A549 (cell line): Measurements from ENCODE around the gene SIRPA. TPM values are rescaled to one million over a fixed set of nuclear protein-coding genes. Genes with fewer than 3 reads are reported as not detected.

Experiments
- ATAC-seq, 2 experiments: fragments of 200-7000 bp in 1 of 2; fragments of >200 bp in 1 of 2; cut with Nextera tagmentation in 1 of 2; cut with Tn5 transposase in 1 of 2; 3 replicates each; pipeline versions ENCODE4 v1.8.0 to v1.9.1; 2018 to 2020; ENCODE audit warnings: mild to moderate bottlenecking in 1 of 2, moderate library complexity in 1 of 2
- CTCF ChIA-PET: fragments of 300-600 bp; sonication (Branson Sonifier 250); formaldehyde crosslinking; extraction: SDS; loops from one replicate; lab custom pipeline; 2021; ENCODE audit warnings: antibody characterized with exemption, inconsistent platforms; lab: Yijun Ruan, JAX
- POLR2A ChIA-PET: fragments of 350-600 bp; formaldehyde crosslinking; extraction: SDS; loops from one replicate; lab custom pipeline; 2021; ENCODE audit warnings: antibody characterized with exemption, inconsistent platforms; lab: Yijun Ruan, JAX
- DNase-seq, 2 experiments: peaks; one replicate each; pipeline versions ENCODE4 v3.0.0 to v3.0.0-alpha.2; 2011 to 2016; ENCODE audit warnings: low read depth in 1 of 2, low spot score in 1 of 2
- FAIRE-seq: peaks from 2 replicates; lab custom pipeline; 2011; peaks lifted over from hg19 to GRCh38; lab: Jason Lieb, UNC
- H3K27ac ChIP-seq, 2 experiments: fragments of >200 bp; sonication (Bioruptor Twin); formaldehyde crosslinking; 3 replicates each; pipeline ENCODE4 v1.5.1; 2016 to 2017
- H3K4me1 ChIP-seq: fragments of >200 bp; sonication (Bioruptor Twin); formaldehyde crosslinking; 3 replicates; pipeline ENCODE4 v1.6.1; 2016
- H3K4me2 ChIP-seq: fragments of >200 bp; sonication (Bioruptor Twin); formaldehyde crosslinking; 3 replicates; pipeline ENCODE4 v1.6.1; 2016
- H3K4me3 ChIP-seq: fragments of >200 bp; sonication (Bioruptor Twin); formaldehyde crosslinking; 3 replicates; pipeline ENCODE4 v1.5.1; 2016
- H3K9me3 ChIP-seq: fragments of >200 bp; sonication (Bioruptor Twin); formaldehyde crosslinking; 3 replicates; pipeline ENCODE4 v1.6.1; 2016
- CBX2 ChIP-seq: fragments of 200-600 bp; sonication (generic); IDR thresholded peaks from 2 replicates; pipeline ENCODE4 v1.6.1; 2016; ENCODE audit warnings: low read depth, mild to moderate bottlenecking, borderline replicate concordance
- CHD2 ChIP-seq: fragments of 150-350 bp; IDR thresholded peaks from 2 replicates; pipeline ENCODE4 v1.6.1; 2014; ENCODE audit warnings: low read length; ENCODE audit not compliant: partially characterized antibody
- CHD4 ChIP-seq: fragments of 200-600 bp; sonication (generic); IDR thresholded peaks from 2 replicates; pipeline ENCODE4 v1.6.1; 2016; ENCODE audit warnings: antibody characterized with exemption, mild to moderate bottlenecking, borderline replicate concordance
- EHMT2 ChIP-seq: fragments of 200-600 bp; sonication (generic); IDR thresholded peaks from 2 replicates; pipeline ENCODE4 v1.6.1; 2016; ENCODE audit warnings: antibody characterized with exemption, low read depth, mild to moderate bottlenecking, moderate library complexity
- FOSL2 ChIP-seq, 2 experiments: fragments of 450-650 bp in 1 of 2; fragments of >200 bp in 1 of 2; sonication (Bioruptor Twin) in 1 of 2; formaldehyde crosslinking; IDR thresholded peaks; 2 replicates each; pipeline versions ENCODE4 v1.5.0 to v1.6.1; 2016 to 2020; ENCODE audit warnings: mild to moderate bottlenecking in 1 of 2, moderate library complexity in 1 of 2
- FOXS1 ChIP-seq: fragments of 250-450 bp; sonication (Bioruptor Pico); IDR thresholded peaks from 2 replicates; pipeline ENCODE4 v1.5.0; 2020; ENCODE audit warnings: mild to moderate bottlenecking, moderate library complexity
- HEYL ChIP-seq: fragments of 250-450 bp; sonication (Bioruptor Pico); IDR thresholded peaks from 2 replicates; pipeline ENCODE4 v1.8.0; 2021; ENCODE audit warnings: mild to moderate bottlenecking, moderate library complexity
- KDM5A ChIP-seq: fragments of 200-600 bp; sonication (generic); IDR thresholded peaks from 2 replicates; pipeline ENCODE4 v1.6.1; 2016; ENCODE audit warnings: antibody characterized with exemption, mild to moderate bottlenecking
- MAFK ChIP-seq: fragments of 450-650 bp; IDR thresholded peaks from 2 replicates; pipeline ENCODE4 v1.6.1; 2014; ENCODE audit not compliant: partially characterized antibody
- MAZ ChIP-seq: fragments of 150-350 bp; IDR thresholded peaks from 2 replicates; pipeline ENCODE4 v1.6.1; 2014; ENCODE audit warnings: antibody characterized with exemption, low read depth, low read length, borderline replicate concordance
- MYC ChIP-seq: IDR thresholded peaks from 2 replicates; pipeline ENCODE4 v1.6.1; 2012; ENCODE audit warnings: mild to moderate bottlenecking, inconsistent platforms, low read length, improper control_type of control experiment, borderline replicate concordance
- NPAS2 ChIP-seq: fragments of 250-450 bp; sonication (Bioruptor Pico); IDR thresholded peaks from 2 replicates; pipeline ENCODE4 v1.8.0; 2022; ENCODE audit warnings: mild to moderate bottlenecking, moderate library complexity, borderline replicate concordance
- PHF8 ChIP-seq: fragments of 200-600 bp; sonication (generic); IDR thresholded peaks from 2 replicates; pipeline ENCODE4 v1.6.1; 2016; ENCODE audit warnings: low read depth, mild to moderate bottlenecking, antibody characterized with exemption, moderate library complexity, borderline replicate concordance
- RAD21 ChIP-seq, 2 experiments: fragments of >200 bp in 1 of 2; sonication (Bioruptor Twin) in 1 of 2; formaldehyde crosslinking in 1 of 2; IDR thresholded peaks in 1 of 2; conservative IDR thresholded peaks in 1 of 2; 2 replicates in 1 of 2; 3 replicates in 1 of 2; pipeline ENCODE4 v1.6.1; 2012 to 2018; ENCODE audit warnings: inconsistent platforms in 1 of 2
- RARB ChIP-seq: fragments of 250-450 bp; sonication (Bioruptor Pico); IDR thresholded peaks from 2 replicates; pipeline ENCODE4 v1.8.0; 2021; ENCODE audit warnings: mild to moderate bottlenecking, moderate library complexity
- TFCP2L1 ChIP-seq: fragments of 250-450 bp; sonication (Bioruptor Pico); IDR thresholded peaks from 2 replicates; pipeline ENCODE4 v1.5.0; 2021; ENCODE audit warnings: mild to moderate bottlenecking
- TP53 ChIP-seq: fragments of 250-450 bp; sonication (Bioruptor Pico); IDR thresholded peaks from 2 replicates; pipeline ENCODE4 v1.5.0; 2021; ENCODE audit warnings: mild to moderate bottlenecking, moderate library complexity
- ZC3H11A ChIP-seq: fragments of 450-650 bp; IDR thresholded peaks from 2 replicates; pipeline ENCODE4 v1.6.1; 2014; ENCODE audit warnings: antibody characterized with exemption, mild to moderate bottlenecking
- ZFP36 ChIP-seq: fragments of 450-650 bp; IDR thresholded peaks from 2 replicates; pipeline ENCODE4 v1.6.1; 2014; ENCODE audit warnings: borderline replicate concordance; ENCODE audit not compliant: partially characterized antibody
- WGBS: methylation state at CpG from one replicate; pipeline ENCODE4 v1.1.6; 2017; ENCODE audit errors: missing lambda C conversion rate; 5-methylcytosine and 5-hydroxymethylcytosine counted together
- polyA plus RNA-seq, 4 experiments: library from polyadenylated mRNA; depleted of rRNA in 3 of 4; stranded (reverse); fragments of >200 nt; fragmentation: RNase III in 1 of 4; extraction: RNeasy Plus Mini Kit Qiagen cat#74134 plus additional on column Dnase treatment in 1 of 4; gene quantifications; 2 replicates in 3 of 4; 3 replicates in 1 of 4; pipeline ENCODE4 v1.2.3, GENCODE V29; 2011 to 2017
- TF ChIP-seq, protein P1 (sequence below): fragments of 450-650 bp; IDR thresholded peaks from 2 replicates; pipeline ENCODE4 v1.6.1; 2014; ENCODE audit warnings: antibody characterized with exemption
- TF ChIP-seq, protein P2 (sequence below): IDR thresholded peaks from 2 replicates; pipeline ENCODE4 v1.6.1; 2012
- TF ChIP-seq, protein P3 (sequence below): fragments of 150-350 bp; IDR thresholded peaks from 2 replicates; pipeline ENCODE4 v1.6.1; 2014; ENCODE audit warnings: low read depth, mild to moderate bottlenecking, low read length
- TF ChIP-seq, protein P4 (sequence below): IDR thresholded peaks from 2 replicates; pipeline ENCODE4 v1.6.1; 2012; ENCODE audit warnings: low read depth, borderline replicate concordance

SIRPA gene
- polyA plus RNA-seq, 2 of the 4 experiments (the other 2 are of a cell fraction) = 12.8 to 21.6 TPM

DNA sequence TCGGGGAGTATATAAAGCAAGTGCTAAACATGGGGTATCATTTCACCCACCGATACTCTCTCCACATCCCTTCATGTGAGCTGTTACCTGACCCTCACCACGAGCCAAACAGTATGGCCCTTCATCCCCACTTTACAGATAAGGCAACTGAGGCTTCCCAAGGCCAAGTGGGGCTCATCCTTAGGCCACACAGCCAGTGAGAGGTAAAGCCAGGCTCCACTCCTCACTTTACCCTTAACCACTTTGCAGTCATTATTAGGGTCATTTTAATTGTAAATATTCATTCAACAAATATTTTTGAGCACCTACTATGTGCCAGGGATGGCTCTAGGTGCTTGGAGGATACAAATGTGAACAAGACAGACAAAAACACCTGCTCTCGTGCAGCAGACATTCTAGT is 7.0 kb downstream of the SIRPA start:
- H3K4me1 ChIP-seq = peaks cover 20% of the 10 kb centered on the region
- H3K4me3 ChIP-seq = no peak overlapping the region
- FAIRE-seq (no peak), ATAC-seq (no peak), DNase-seq (no peak)
- 83% methylated on average over 4 of the region's 4 CpGs for WGBS
- no peak overlapping the region for H3K4me2 ChIP-seq
- ChIA-PET POLR2A (no interaction called here), CTCF (interaction anchor here (0.5 to 3.3 kb wide), 13 partner anchors 53 to 772 kb away, joined by 3 to 12 read pairs (median 4); no protein-coding TSS in a partner anchor)
- TF ChIP-seq, protein P1, sequence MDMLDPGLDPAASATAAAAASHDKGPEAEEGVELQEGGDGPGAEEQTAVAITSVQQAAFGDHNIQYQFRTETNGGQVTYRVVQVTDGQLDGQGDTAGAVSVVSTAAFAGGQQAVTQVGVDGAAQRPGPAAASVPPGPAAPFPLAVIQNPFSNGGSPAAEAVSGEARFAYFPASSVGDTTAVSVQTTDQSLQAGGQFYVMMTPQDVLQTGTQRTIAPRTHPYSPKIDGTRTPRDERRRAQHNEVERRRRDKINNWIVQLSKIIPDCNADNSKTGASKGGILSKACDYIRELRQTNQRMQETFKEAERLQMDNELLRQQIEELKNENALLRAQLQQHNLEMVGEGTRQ = no peak
- no peak for TF ChIP-seq HEYL (CRISPR knock-in tag)
- no peak for TF ChIP-seq TFCP2L1 (CRISPR knock-in tag)
- TF ChIP-seq MAZ = no peak
- TF ChIP-seq KDM5A = no peak
- TF ChIP-seq TP53 (CRISPR knock-in tag) = no peak
- TF ChIP-seq CHD2 = no peak
- no peak for TF ChIP-seq MYC
- H3K27ac ChIP-seq = no peak overlapping the region
- no peaks in the 10 kb centered on the region for H3K9me3 ChIP-seq

DNA sequence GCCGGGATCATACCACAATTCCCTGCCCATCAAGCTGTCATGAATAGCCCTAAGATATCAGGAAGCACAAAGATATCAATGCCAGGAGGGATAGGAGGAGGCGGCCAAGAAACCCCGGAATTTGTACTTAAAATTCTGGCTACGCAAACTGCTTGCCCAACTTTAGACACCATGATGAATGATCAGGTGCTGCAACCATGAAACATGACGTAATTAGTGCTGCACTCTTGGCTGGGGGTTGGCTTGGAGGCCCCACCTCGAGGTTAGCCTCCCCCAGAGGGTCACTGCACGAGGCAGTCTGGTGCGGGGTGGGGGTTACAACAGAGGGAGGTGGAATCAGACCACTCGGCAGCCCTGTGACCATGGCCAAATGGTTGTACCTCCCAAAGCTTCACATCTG is 8.9 kb downstream of the SIRPA start:
- DNase-seq (no peak), FAIRE-seq (no peak), ATAC-seq (no peak)
- Histone ChIP-seq H3K4me2 (no peak overlapping the region), H3K9me3 (no peaks in the 10 kb centered on the region), H3K4me1 (peaks cover 9% of the 10 kb centered on the region; the same call in 1 of the 3 replicates), H3K27ac (no peak overlapping the region), H3K4me3 (no peak overlapping the region)
- no peak for TF ChIP-seq CHD4
- TF ChIP-seq, protein P2, sequence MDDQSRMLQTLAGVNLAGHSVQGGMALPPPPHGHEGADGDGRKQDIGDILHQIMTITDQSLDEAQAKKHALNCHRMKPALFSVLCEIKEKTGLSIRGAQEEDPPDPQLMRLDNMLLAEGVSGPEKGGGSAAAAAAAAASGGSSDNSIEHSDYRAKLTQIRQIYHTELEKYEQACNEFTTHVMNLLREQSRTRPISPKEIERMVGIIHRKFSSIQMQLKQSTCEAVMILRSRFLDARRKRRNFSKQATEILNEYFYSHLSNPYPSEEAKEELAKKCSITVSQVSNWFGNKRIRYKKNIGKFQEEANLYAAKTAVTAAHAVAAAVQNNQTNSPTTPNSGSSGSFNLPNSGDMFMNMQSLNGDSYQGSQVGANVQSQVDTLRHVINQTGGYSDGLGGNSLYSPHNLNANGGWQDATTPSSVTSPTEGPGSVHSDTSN = no peak
- TF ChIP-seq, protein P3, sequence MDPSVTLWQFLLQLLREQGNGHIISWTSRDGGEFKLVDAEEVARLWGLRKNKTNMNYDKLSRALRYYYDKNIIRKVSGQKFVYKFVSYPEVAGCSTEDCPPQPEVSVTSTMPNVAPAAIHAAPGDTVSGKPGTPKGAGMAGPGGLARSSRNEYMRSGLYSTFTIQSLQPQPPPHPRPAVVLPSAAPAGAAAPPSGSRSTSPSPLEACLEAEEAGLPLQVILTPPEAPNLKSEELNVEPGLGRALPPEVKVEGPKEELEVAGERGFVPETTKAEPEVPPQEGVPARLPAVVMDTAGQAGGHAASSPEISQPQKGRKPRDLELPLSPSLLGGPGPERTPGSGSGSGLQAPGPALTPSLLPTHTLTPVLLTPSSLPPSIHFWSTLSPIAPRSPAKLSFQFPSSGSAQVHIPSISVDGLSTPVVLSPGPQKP = no peak
- no peak for TF ChIP-seq RAD21 (conservative IDR thresholded peaks at IDR 0.05 in 1 of 2, IDR thresholded peaks at IDR 0.05 in 1 of 2)
- TF ChIP-seq FOSL2 (IDR thresholded peaks at IDR 0.05) = no peak
- no peak for TF ChIP-seq FOSL2 (CRISPR knock-in tag; IDR thresholded peaks at IDR 0.05)
- TF ChIP-seq MAFK = no peak
- no peak for TF ChIP-seq CBX2
- ChIA-PET POLR2A (no interaction called here), CTCF (interaction anchor here (1.0 to 2.1 kb wide), 8 partner anchors 8 to 618 kb away, joined by 3 to 7 read pairs (median 3); no protein-coding TSS in a partner anchor)
- WGBS = 88% methylated on average over 9 of the region's 9 CpGs

DNA sequence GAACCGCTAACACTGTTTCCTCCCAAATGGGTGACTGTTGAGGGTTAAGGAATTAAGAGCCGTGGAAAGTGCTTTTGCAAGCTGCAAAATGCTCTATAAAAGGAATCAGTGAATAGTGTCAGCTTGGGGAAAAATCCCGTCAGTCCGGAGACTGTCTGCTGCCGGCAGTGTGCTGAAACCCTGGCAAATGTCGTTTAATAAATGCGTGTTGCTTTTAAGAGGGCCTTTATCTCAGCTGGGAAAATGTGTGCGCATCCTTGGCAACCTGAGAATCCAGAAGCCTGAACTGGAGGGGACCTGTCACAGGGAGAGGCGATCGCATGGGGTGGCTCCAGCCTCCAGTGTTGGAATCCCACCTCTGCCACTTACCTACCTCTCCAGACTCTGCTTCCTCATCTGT is 9.8 kb downstream of the SIRPA start:
- peaks cover 7% of the 10 kb centered on the region; the same call in 1 of the 3 replicates for H3K4me1 ChIP-seq
- no peak for FAIRE-seq

More for the DNA sequence above, 9.8 kb downstream of the SIRPA start:
- no peaks in the 10 kb centered on the region for H3K9me3 ChIP-seq
- CTCF ChIA-PET = interaction anchor here (1.0 to 2.1 kb wide), 5 partner anchors 8 to 105 kb away, joined by 3 to 7 read pairs (median 4); no protein-coding TSS in a partner anchor
- 93% methylated on average over 10 of the region's 10 CpGs for WGBS
- no peak overlapping the region for H3K4me2 ChIP-seq
- ATAC-seq (no peak), DNase-seq (no peak)
- H3K4me3 ChIP-seq = no peak overlapping the region
- H3K27ac ChIP-seq = no peak overlapping the region
- POLR2A ChIA-PET = interaction anchor here (1.1 kb wide), 1 partner anchor 103 kb away, joined by 3 read pairs; no protein-coding TSS in a partner anchor
- TF ChIP-seq FOXS1 (no peak), KDM5A (no peak), RARB (CRISPR knock-in tag) (no peak), MYC (no peak), CBX2 (no peak), ZFP36 (no peak), PHF8 (no peak), ZC3H11A (no peak), NPAS2 (CRISPR knock-in tag) (no peak), EHMT2 (no peak), MAFK (no peak)
- TF ChIP-seq, protein P2 = no peak
- TF ChIP-seq, protein P4, sequence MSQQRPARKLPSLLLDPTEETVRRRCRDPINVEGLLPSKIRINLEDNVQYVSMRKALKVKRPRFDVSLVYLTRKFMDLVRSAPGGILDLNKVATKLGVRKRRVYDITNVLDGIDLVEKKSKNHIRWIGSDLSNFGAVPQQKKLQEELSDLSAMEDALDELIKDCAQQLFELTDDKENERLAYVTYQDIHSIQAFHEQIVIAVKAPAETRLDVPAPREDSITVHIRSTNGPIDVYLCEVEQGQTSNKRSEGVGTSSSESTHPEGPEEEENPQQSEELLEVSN = no peak
- TF ChIP-seq, protein P1 = no peak
- TF ChIP-seq, all 56 proteins: peak for 0
